NCI-H748 (cell line): ENCODE results near the gene C1orf210.

Experiments
- DNase-seq: peaks from one replicate; lab custom pipeline; 2025; ENCODE audit not compliant: unreplicated experiment; lab: John Stamatoyannopoulos, UW

The C1orf210 gene

GRCh38 chr1:43253876-43254275, 31.5 kb downstream of the C1orf210 start:
- no peak for DNase-seq

- DNase-seq: no peak
Measured at GRCh38 chr1:43253173-43253572, 32.2 kb downstream of the C1orf210 start.

DNA sequence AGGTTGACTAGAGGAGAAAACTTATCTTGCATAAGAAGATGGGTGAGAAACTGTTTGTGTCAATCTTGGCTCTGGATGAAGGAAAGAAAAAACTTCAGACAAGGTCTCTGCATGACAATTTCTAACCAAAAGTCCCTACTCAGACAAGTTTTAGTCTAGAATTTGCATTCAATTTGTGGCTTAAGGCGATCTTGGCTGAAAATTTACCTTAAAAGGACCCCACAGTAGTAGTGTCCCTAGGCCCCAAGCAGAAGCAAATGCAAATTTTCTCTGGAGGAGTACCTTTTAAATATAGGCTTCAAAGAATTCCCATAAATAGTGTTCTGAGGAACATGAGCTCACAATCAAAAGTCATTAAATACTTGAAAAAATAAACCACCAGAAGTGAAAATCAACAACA, 33.2 kb downstream of the C1orf210 start:
- DNase-seq: no peak

GRCh38 chr1:43251024-43251423, 34.4 kb downstream of the C1orf210 start:
- no peak for DNase-seq

DNA sequence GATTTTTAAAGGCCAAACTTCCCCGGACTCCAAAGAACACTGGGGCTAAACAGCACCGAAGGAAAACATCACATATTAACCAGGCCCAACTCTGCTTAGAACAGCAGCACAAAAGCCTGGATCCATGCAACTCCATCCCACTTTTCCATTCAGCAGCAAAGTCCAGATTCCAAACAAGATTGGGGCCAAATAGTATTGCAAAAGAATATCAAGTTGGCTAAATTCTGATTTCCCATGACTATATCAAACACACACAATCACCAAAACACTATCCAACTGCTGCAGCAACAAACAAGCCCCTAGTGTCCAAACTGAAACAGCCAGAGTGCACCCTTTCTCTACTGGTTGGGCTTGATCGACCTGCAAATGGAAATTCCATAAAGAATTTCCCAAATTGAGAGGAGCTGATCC, 35.0 kb downstream of the C1orf210 start:
- no peak for DNase-seq

GRCh38 chr1:43247256-43247921, 38.0 kb downstream of the C1orf210 start:
- no peak for DNase-seq

DNA sequence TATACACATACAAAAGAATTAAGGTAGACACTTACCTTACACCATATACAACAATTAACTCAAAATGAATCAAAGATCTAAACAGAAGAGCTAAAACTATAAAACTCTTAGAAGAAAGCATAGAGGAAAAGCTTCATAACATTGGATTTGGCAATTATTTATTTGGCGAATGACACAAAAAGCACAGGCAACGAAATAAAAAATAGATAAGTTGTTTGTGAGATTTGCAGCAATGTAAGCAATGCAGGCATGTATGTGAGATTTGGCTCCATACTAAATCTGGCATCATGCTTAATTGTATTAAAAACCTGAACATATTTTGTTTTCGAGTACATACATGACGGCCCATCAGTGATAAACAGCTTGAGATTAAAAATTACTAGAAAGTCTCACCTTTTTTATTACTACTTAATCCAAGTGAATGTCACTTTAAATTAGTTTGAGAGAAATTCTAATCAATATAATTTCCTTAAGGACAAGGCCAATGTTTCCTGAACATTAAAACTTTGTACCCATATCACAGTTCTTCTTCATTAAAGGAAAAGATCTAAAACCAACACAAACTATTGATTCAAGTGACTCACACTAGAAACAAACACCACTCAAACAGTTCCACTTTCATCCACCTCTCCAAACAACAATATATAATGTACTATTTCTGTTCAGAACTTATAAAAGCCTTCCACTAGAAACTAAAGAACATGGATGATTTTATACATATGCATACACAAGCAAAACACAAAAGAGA, 38.7 kb downstream of the C1orf210 start:
- DNase-seq: no peak

DNA sequence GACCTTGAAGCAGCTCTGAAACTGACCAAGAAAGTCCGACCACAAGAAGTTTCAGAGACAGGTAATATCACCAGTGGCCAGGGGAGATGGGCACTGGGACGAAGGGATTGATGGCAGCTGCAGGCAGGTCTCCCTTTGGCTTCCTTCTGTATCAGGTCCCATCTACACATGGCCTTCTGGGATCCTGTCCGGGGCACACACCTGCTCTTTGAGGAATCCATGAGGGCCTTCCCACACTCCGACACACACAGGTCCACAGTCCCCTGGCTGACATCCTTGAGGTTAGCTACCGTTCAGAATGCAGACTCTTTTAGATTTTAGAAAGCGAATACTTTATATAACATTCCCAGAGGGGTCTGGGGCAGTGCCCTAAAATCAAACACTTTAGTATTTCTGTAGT, 42.1 kb downstream of the C1orf210 start:
- DNase-seq: no peak

GRCh38 chr1:43241413-43241836, 44.0 kb downstream of the C1orf210 start:
- no peak for DNase-seq

GRCh38 chr1:43239484-43239883, 45.9 kb downstream of the C1orf210 start:
- no peak for DNase-seq

GRCh38 chr1:43238991-43239469, 46.4 kb downstream of the C1orf210 start:
- no peak for DNase-seq

GRCh38 chr1:43238085-43238484, 47.3 kb downstream of the C1orf210 start:
- DNase-seq: peak; percentile 97

- no peak for DNase-seq
Measured at GRCh38 chr1:43237121-43237520, 48.3 kb downstream of the C1orf210 start.

- DNase-seq: no peak
Measured at GRCh38 chr1:43235451-43236121, 49.8 kb downstream of the C1orf210 start.

DNA sequence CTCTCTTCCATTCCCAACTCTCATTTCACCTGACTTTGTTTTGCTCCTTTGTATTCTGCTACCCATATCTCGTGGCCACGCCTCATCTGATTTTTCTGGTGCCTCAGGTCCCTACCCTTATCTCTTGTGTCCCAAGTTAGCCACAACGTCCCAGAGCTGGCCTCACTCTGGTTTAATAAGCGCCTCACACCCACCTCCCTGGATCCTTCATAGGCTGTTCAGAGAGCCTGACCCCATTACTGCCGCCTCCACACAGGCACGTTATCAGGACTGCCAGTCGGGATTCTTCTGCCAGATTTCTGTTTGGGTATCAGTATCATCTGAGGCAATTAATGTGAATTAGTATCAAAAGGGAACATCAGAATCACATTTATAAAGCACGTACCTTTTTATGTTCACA, 50.3 kb downstream of the C1orf210 start:
- DNase-seq: no peak

- no peak for DNase-seq
Measured at GRCh38 chr1:43234267-43234666, 51.1 kb downstream of the C1orf210 start.

DNA sequence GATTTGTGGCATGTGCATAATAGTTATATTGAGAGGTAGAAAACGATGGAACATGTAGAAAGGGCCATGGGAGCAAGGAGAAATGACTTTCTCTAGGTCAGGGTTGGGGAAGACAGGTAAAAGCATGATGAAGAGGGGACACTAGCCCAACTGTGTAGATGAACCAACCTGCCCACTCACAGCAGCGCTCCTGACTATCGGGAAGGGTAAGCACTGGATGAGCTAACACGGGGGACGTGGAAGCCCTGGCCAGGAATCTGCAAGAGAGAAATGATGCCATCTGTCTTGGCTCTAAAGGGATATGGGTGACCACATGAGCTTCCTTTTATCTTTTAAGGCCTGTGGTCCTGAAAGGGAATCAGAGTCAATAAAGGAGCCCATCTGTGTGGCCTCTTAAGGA, 51.8 kb downstream of the C1orf210 start:
- DNase-seq: no peak

- no peak for DNase-seq
Measured at GRCh38 chr1:43232482-43232881, 52.9 kb downstream of the C1orf210 start.

- DNase-seq: no peak
Measured at GRCh38 chr1:43232074-43232473, 53.3 kb downstream of the C1orf210 start.
